HEK293 (cell line): Measurements from ENCODE around the gene AHCYL2.

Source experiments
- CTCF ChIA-PET: fragments of 350-600 bp; formaldehyde crosslinking; extraction: SDS; loops from one replicate; lab custom pipeline; 2021; ENCODE audit warnings: antibody characterized with exemption; lab: Yijun Ruan, JAX
- POLR2A ChIA-PET: fragments of 300-600 bp; formaldehyde crosslinking; extraction: SDS; loops from one replicate; lab custom pipeline; 2020; ENCODE audit warnings: antibody characterized with exemption, inconsistent platforms; lab: Yijun Ruan, JAX
- H3K27ac ChIP-seq: fragments of 200-500 bp; sonication (Bioruptor generic); 2 replicates; pipeline ENCODE4 v1.5.1; 2014; ENCODE audit warnings: low read depth, low read length, control low read depth, inconsistent platforms; ENCODE audit errors: extremely low read depth
- H3K36me3 ChIP-seq, 2 experiments: fragments of 200-500 bp in 1 of 2; sonication (Bioruptor generic) in 1 of 2; 1 replicate in 1 of 2; 2 replicates in 1 of 2; pipeline ENCODE4 v1.5.1; 2014 to 2017; ENCODE audit warnings: inconsistent platforms in 2 of 2, low read length in 2 of 2; ENCODE audit not compliant: control insufficient read depth in 2 of 2, insufficient read depth in 1 of 2
- H3K4me1 ChIP-seq: fragments of 200-500 bp; sonication (Bioruptor generic); 2 replicates; pipeline ENCODE4 v1.5.1; 2014; ENCODE audit warnings: mild to moderate bottlenecking, low read length, inconsistent platforms; ENCODE audit not compliant: control insufficient read depth, insufficient read depth
- H3K4me3 ChIP-seq: 2 replicates; pipeline ENCODE4 v1.5.1; 2011; ENCODE audit warnings: low read depth, mild to moderate bottlenecking, control low read depth, low read length, moderate library complexity
- H3K9me3 ChIP-seq: fragments of 200-500 bp; sonication (Bioruptor generic); 2 replicates; pipeline ENCODE4 v1.5.1; 2014; ENCODE audit warnings: low read depth, low read length, inconsistent platforms; ENCODE audit not compliant: control insufficient read depth, insufficient read depth
- BCL6B ChIP-seq: fragments of 450-650 bp; formaldehyde crosslinking; IDR thresholded peaks from 2 replicates; pipeline ENCODE4 v1.5.1; 2017; ENCODE audit warnings: missing biosample characterization, missing genetic modification characterization
- MZF1 ChIP-seq: fragments of 450-650 bp; formaldehyde crosslinking; IDR thresholded peaks from 2 replicates; pipeline ENCODE4 v1.5.1; 2017; ENCODE audit warnings: missing biosample characterization, missing genetic modification characterization, borderline replicate concordance
- OSR2 ChIP-seq: fragments of 450-650 bp; formaldehyde crosslinking; IDR thresholded peaks from 2 replicates; pipeline ENCODE4 v1.5.1; 2016; ENCODE audit warnings: missing biosample characterization, missing genetic modification characterization
- SALL2 ChIP-seq: fragments of 450-650 bp; formaldehyde crosslinking; IDR thresholded peaks from 2 replicates; pipeline ENCODE4 v1.5.0; 2017; ENCODE audit warnings: missing biosample characterization, mild to moderate bottlenecking, missing genetic modification characterization, borderline replicate concordance
- WT1 ChIP-seq: fragments of 450-650 bp; formaldehyde crosslinking; IDR thresholded peaks from 2 replicates; pipeline ENCODE4 v1.5.1; 2016; ENCODE audit warnings: missing biosample characterization, missing genetic modification characterization
- ZBTB17 ChIP-seq: fragments of 450-650 bp; formaldehyde crosslinking; IDR thresholded peaks from 2 replicates; pipeline ENCODE4 v1.5.1; 2016; ENCODE audit warnings: missing biosample characterization, missing genetic modification characterization
- ZBTB8A ChIP-seq: fragments of 450-650 bp; formaldehyde crosslinking; IDR thresholded peaks from 2 replicates; pipeline ENCODE4 v1.5.1; 2016; ENCODE audit warnings: missing biosample characterization, missing genetic modification characterization
- ZNF140 ChIP-seq: fragments of 450-650 bp; formaldehyde crosslinking; IDR thresholded peaks from 2 replicates; pipeline ENCODE4 v1.5.1; 2016; ENCODE audit warnings: missing biosample characterization, missing genetic modification characterization
- ZNF146 ChIP-seq: fragments of 450-650 bp; formaldehyde crosslinking; IDR thresholded peaks from 2 replicates; pipeline ENCODE4 v1.5.1; 2016; ENCODE audit warnings: missing biosample characterization, missing genetic modification characterization
- ZNF169 ChIP-seq: fragments of 450-650 bp; formaldehyde crosslinking; IDR thresholded peaks from 2 replicates; pipeline ENCODE4 v1.5.1; 2016; ENCODE audit warnings: missing biosample characterization, missing genetic modification characterization
- ZNF174 ChIP-seq: fragments of 450-650 bp; formaldehyde crosslinking; IDR thresholded peaks from 2 replicates; pipeline ENCODE4 v1.5.0; 2017; ENCODE audit warnings: missing biosample characterization, mild to moderate bottlenecking, missing genetic modification characterization
- ZNF292 ChIP-seq: fragments of 450-650 bp; formaldehyde crosslinking; IDR thresholded peaks from 2 replicates; pipeline ENCODE4 v1.5.1; 2016; ENCODE audit warnings: low read depth, missing biosample characterization, missing genetic modification characterization, borderline replicate concordance
- ZNF324 ChIP-seq: fragments of 450-650 bp; formaldehyde crosslinking; IDR thresholded peaks from 2 replicates; pipeline ENCODE4 v1.5.1; 2016; ENCODE audit warnings: missing biosample characterization, missing genetic modification characterization
- ZNF350 ChIP-seq: fragments of 450-650 bp; formaldehyde crosslinking; IDR thresholded peaks from 2 replicates; pipeline ENCODE4 v1.5.0; 2017; ENCODE audit warnings: missing biosample characterization, mild to moderate bottlenecking, missing genetic modification characterization
- ZNF433 ChIP-seq: fragments of 450-650 bp; formaldehyde crosslinking; IDR thresholded peaks from 2 replicates; pipeline ENCODE4 v1.5.1; 2016; ENCODE audit warnings: missing biosample characterization, missing genetic modification characterization, low read depth
- ZNF530 ChIP-seq: fragments of 450-650 bp; formaldehyde crosslinking; IDR thresholded peaks from 2 replicates; pipeline ENCODE4 v1.5.1; 2016; ENCODE audit warnings: low read depth, missing biosample characterization, missing genetic modification characterization
- ZNF548 ChIP-seq: fragments of 450-650 bp; formaldehyde crosslinking; IDR thresholded peaks from 2 replicates; pipeline ENCODE4 v1.5.1; 2016; ENCODE audit warnings: missing biosample characterization, missing genetic modification characterization
- ZNF558 ChIP-seq: fragments of 450-650 bp; formaldehyde crosslinking; IDR thresholded peaks from 2 replicates; pipeline ENCODE4 v1.5.1; 2016; ENCODE audit warnings: missing biosample characterization, missing genetic modification characterization
- ZNF629 ChIP-seq: fragments of 450-650 bp; formaldehyde crosslinking; IDR thresholded peaks from 2 replicates; pipeline ENCODE4 v1.5.1; 2017; ENCODE audit warnings: missing biosample characterization, missing genetic modification characterization
- ZNF658 ChIP-seq: fragments of 450-650 bp; formaldehyde crosslinking; IDR thresholded peaks from 2 replicates; pipeline ENCODE4; 2016; ENCODE audit warnings: missing biosample characterization, missing genetic modification characterization
- ZNF747 ChIP-seq: fragments of 450-650 bp; formaldehyde crosslinking; IDR thresholded peaks from 2 replicates; pipeline ENCODE4 v1.5.1; 2016; ENCODE audit warnings: missing biosample characterization, missing genetic modification characterization
- ZNF785 ChIP-seq: fragments of 450-650 bp; formaldehyde crosslinking; IDR thresholded peaks from 2 replicates; pipeline ENCODE4 v1.5.1; 2016; ENCODE audit warnings: missing biosample characterization, missing genetic modification characterization
- ZNF792 ChIP-seq: fragments of 450-650 bp; formaldehyde crosslinking; IDR thresholded peaks from 2 replicates; pipeline ENCODE4 v1.5.1; 2016; ENCODE audit warnings: missing biosample characterization, missing genetic modification characterization
- ZSCAN30 ChIP-seq: fragments of 450-650 bp; IDR thresholded peaks from 2 replicates; pipeline ENCODE4 v1.5.1; 2018; ENCODE audit warnings: missing biosample characterization, mild to moderate bottlenecking, missing genetic modification characterization, moderate library complexity
- ZSCAN4 ChIP-seq: fragments of 450-650 bp; formaldehyde crosslinking; IDR thresholded peaks from 2 replicates; pipeline ENCODE4 v1.5.1; 2017; ENCODE audit warnings: missing biosample characterization, missing genetic modification characterization
- ZSCAN5A ChIP-seq: fragments of 450-650 bp; formaldehyde crosslinking; IDR thresholded peaks from 2 replicates; pipeline ENCODE4 v1.5.1; 2016; ENCODE audit warnings: missing biosample characterization, missing genetic modification characterization
- TF ChIP-seq, protein P1 (sequence below): fragments of 450-650 bp; formaldehyde crosslinking; IDR thresholded peaks from 2 replicates; pipeline ENCODE4 v1.5.1; 2016; ENCODE audit warnings: missing biosample characterization, missing genetic modification characterization

AHCYL2 gene

GRCh38 chr7:129387537-129387936 lies 162.7 kb downstream of the AHCYL2 start:
- Histone ChIP-seq H3K4me3 (no peak overlapping the region), H3K27ac (no peak overlapping the region), H3K36me3 (peaks cover 0 to 3% of the 10 kb centered on the region in 2 experiments; a peak in 1 of 3 replicates), H3K4me1 (no peaks in the 10 kb centered on the region), H3K9me3 (no peaks in the 10 kb centered on the region)
- CTCF ChIA-PET, result interaction anchor here (1.3 to 6.2 kb wide), 3 partner anchors 11 to 45 kb away, joined by 4 to 52 read pairs (median 6); no protein-coding TSS in a partner anchor
- no peak for TF ChIP-seq ZNF140 (tag by site-specific recombination)
- TF ChIP-seq ZNF558 (tag by site-specific recombination), result no peak
- TF ChIP-seq SALL2 (tag by site-specific recombination), result no peak
- TF ChIP-seq ZNF292 (tag by site-specific recombination), result no peak
- no peak for TF ChIP-seq ZBTB17
- POLR2A ChIA-PET, result no interaction called here

DNA sequence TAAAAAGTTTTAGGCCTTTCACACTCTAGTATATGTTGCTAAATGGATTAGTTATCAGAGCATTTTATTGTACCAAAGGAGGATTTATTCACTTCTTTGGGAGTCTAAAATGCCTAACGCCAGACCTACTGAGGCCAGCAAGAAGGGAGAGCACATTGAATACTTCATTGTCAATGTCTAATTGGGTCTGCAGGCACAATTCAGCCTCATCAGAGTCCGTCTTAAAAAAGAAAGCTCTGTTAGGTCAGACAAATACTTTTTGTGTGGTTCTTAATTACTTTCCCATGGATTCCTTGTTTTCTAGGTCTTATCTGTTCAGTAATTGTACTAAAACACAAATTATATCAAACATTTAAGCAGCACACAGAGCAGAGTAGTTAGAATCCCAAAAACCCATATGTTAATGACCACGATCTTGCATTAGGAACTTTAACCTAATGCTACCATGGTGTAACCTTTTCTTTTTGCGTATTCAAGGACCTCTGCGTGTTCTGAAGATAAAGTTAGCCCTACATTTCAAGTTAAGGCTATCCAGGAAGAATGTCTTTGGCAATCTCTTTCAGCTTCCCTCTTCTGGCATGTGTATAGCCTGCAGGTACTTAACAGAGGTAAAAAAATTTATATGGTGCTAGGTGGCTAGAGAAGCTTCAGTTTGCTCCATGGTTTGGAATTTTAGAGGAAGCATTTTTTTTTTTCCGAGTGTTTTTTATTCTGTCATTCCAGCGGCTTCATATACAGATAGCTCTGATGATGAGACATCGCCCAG lies 163.7 kb downstream of the AHCYL2 start:
- H3K36me3 ChIP-seq, result peaks cover 0 to 3% of the 10 kb centered on the region in 2 experiments; a peak in 1 of 3 replicates
- ChIA-PET CTCF (interaction anchor here (0.6 to 6.2 kb wide), 11 partner anchors 12 to 280 kb away, joined by 3 to 52 read pairs (median 5); no protein-coding TSS in a partner anchor), POLR2A (no interaction called here)
- TF ChIP-seq, protein P1, sequence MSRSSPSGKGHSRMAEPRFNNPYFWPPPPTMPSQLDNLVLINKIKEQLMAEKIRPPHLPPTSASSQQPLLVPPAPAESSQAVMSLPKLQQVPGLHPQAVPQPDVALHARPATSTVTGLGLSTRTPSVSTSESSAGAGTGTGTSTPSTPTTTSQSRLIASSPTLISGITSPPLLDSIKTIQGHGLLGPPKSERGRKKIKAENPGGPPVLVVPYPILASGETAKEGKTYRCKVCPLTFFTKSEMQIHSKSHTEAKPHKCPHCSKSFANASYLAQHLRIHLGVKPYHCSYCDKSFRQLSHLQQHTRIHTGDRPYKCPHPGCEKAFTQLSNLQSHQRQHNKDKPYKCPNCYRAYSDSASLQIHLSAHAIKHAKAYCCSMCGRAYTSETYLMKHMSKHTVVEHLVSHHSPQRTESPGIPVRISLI (tag by site-specific recombination), result no peak
- TF ChIP-seq ZNF433 (tag by site-specific recombination), result no peak
- TF ChIP-seq ZNF629 (tag by site-specific recombination), result no peak
- no peak for TF ChIP-seq ZNF146
- TF ChIP-seq ZNF530 (tag by site-specific recombination), result no peak
- TF ChIP-seq ZNF792 (tag by site-specific recombination), result no peak
- no peak for TF ChIP-seq ZNF747 (tag by site-specific recombination)
- no peak for TF ChIP-seq ZNF785
- TF ChIP-seq ZNF350, result no peak
- TF ChIP-seq, all 188 proteins: peak for 0
- no peak overlapping the region for H3K4me3 ChIP-seq
- H3K27ac ChIP-seq, result no peak overlapping the region
- H3K4me1 ChIP-seq, result no peaks in the 10 kb centered on the region
- H3K9me3 ChIP-seq, result no peaks in the 10 kb centered on the region

DNA sequence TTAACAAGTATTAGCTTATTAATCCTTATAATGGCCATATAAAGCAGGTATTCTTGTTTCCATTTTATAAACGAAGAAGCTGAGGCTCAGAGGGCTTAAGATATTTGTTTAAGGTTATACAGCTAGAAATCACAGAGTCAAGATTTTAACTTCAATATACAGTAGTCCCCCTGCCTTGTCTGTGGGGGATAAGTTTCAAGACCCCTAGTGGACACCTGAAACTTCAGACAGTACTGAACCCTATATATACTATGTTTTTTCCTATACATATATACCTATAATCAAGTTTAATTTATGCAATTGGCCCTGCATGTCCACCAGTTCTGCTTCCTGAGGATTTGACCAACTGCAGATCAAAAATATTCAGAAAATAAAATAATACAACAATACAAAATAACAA lies 165.0 kb downstream of the AHCYL2 start:
- peaks cover 0 to 3% of the 10 kb centered on the region in 2 experiments; a peak in 1 of 3 replicates for H3K36me3 ChIP-seq
- no peaks in the 10 kb centered on the region for H3K4me1 ChIP-seq
- H3K4me3 ChIP-seq, result no peak overlapping the region
- ChIA-PET CTCF (interaction anchor here (1.5 to 6.2 kb wide), 5 partner anchors 11 to 48 kb away, joined by 3 to 52 read pairs (median 6); no protein-coding TSS in a partner anchor), POLR2A (no interaction called here)
- no peak for TF ChIP-seq ZNF324
- no peak for TF ChIP-seq OSR2 (tag by site-specific recombination)
- TF ChIP-seq ZBTB8A (tag by site-specific recombination), result no peak
- no peak for TF ChIP-seq ZSCAN5A
- TF ChIP-seq ZNF169 (tag by site-specific recombination), result no peak
- no peak for TF ChIP-seq ZNF174 (tag by site-specific recombination)
- no peak for TF ChIP-seq ZNF658 (tag by site-specific recombination)
- no peak for TF ChIP-seq WT1 (tag by site-specific recombination)
- TF ChIP-seq ZSCAN30 (tag by site-specific recombination), result no peak
- TF ChIP-seq ZNF548, result no peak
- no peak for TF ChIP-seq ZNF292 (tag by site-specific recombination)
- no peak for TF ChIP-seq MZF1 (tag by site-specific recombination)
- no peak for TF ChIP-seq ZNF433 (tag by site-specific recombination)
- TF ChIP-seq BCL6B, result no peak
- no peak for TF ChIP-seq ZSCAN4 (tag by site-specific recombination)
- H3K27ac ChIP-seq, result no peak overlapping the region
- H3K9me3 ChIP-seq, result no peaks in the 10 kb centered on the region
